ENCODE results near the gene PSMD13.

PSMD13 gene

GRCh38 chr11:221539-221938 lies 15.2 kb upstream of the PSMD13 start (continued):
- TF ChIP-seq TSHZ2 (CRISPR knock-in tag; IDR thresholded peaks at IDR 0.05) (no peak), PATZ1 (CRISPR knock-in tag; IDR thresholded peaks at IDR 0.05; ENCODE audit: borderline replicate concordance) (no peak), ZC3H10 (CRISPR knock-in tag; IDR thresholded peaks at IDR 0.05) (no peak), ISL1 (CRISPR knock-in tag; IDR thresholded peaks at IDR 0.05) (no peak), OSR1 (CRISPR knock-in tag; IDR thresholded peaks at IDR 0.05) (no peak), ZNF70 (CRISPR knock-in tag; IDR thresholded peaks at IDR 0.05) (no peak), ZNF565 (CRISPR knock-in tag; conservative IDR thresholded peaks at IDR 0.05; ENCODE audit: low read depth) (no peak), ESRRG (CRISPR knock-in tag; IDR thresholded peaks at IDR 0.05) (no peak)

DNA sequence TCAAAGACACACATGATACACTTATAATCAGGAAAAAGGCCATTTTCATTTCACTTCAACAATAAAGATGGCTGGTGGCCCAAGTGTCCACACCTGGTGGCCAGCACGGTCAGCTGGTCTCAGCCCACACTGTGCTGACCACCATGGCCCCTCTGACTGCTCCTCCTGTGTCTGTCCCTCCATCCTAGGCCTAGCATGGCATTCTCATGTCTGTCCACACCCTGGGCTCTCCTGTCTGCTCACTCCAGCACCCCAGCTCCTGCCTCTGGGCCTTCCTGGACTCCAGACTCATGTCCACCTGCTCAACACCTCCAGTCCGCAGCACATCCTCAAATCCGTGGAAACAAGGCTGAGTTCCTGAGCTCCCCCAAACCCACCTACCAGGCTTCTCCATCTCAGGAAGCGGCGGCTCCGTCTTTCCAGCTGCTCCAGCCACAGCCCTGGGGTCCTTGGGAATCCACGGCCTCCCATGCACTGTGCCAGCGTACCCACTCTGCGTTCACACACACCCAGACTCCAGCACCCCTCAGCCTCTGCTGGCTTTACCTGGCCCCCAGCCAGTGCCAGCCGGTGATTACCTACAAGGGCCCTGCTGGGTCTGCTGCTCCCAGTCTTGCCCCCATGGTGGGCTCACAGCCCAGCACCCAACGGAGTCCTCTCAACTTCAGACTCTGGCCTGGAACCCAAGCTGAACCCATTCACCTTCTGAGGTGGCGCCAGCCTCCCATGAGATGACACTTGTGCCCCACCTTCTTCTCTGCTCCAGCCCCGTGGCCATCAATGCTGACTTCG lies 14.6 kb upstream of the PSMD13 start:
- no peak for ATAC-seq
- TF ChIP-seq ZNF565 (CRISPR knock-in tag; conservative IDR thresholded peaks at IDR 0.05; ENCODE audit: low read depth), result no peak
- TF ChIP-seq TCF4 (CRISPR knock-in tag; IDR thresholded peaks at IDR 0.05; ENCODE audit: borderline replicate concordance), result no peak
- no peak for TF ChIP-seq POU6F1 (CRISPR knock-in tag; IDR thresholded peaks at IDR 0.05; ENCODE audit: borderline replicate concordance, low read depth)
- TF ChIP-seq ARNTL (CRISPR knock-in tag; IDR thresholded peaks at IDR 0.05; ENCODE audit: borderline replicate concordance, low read depth), result no peak
- TF ChIP-seq RARB (CRISPR knock-in tag; IDR thresholded peaks at IDR 0.05), result no peak
- no peak for TF ChIP-seq BACH2 (CRISPR knock-in tag; IDR thresholded peaks at IDR 0.05; ENCODE audit: borderline replicate concordance)
- TF ChIP-seq ESRRG (CRISPR knock-in tag; IDR thresholded peaks at IDR 0.05), result no peak
- TF ChIP-seq ZFP3 (CRISPR knock-in tag; IDR thresholded peaks at IDR 0.05), result no peak
- TF ChIP-seq PATZ1 (CRISPR knock-in tag; IDR thresholded peaks at IDR 0.05; ENCODE audit: borderline replicate concordance), result no peak
- TF ChIP-seq ISL1 (CRISPR knock-in tag; IDR thresholded peaks at IDR 0.05), result no peak
- no peak for TF ChIP-seq CSDC2 (CRISPR knock-in tag; IDR thresholded peaks at IDR 0.05)
- no peak for TF ChIP-seq TSHZ2 (CRISPR knock-in tag; IDR thresholded peaks at IDR 0.05)
- no peak for TF ChIP-seq CSRNP3 (CRISPR knock-in tag; IDR thresholded peaks at IDR 0.05)
- no peak for TF ChIP-seq OSR1 (CRISPR knock-in tag; IDR thresholded peaks at IDR 0.05)
- no peak for TF ChIP-seq CREB5 (CRISPR knock-in tag; IDR thresholded peaks at IDR 0.05; ENCODE audit: low read depth)

Data from SK-N-SH treated with all-trans-retinoic acid at 6 μM for 48 hours (cell line).